Activated B cell treated with CpG ODN at 0.5 μM for 24 hours (primary cell): ENCODE data around the gene ZNF460. TPM values are rescaled to one million over a fixed set of nuclear protein-coding genes. Genes with fewer than 3 reads are reported as not detected.
A peak's percentile ranks its signal among the peaks of the same experiment; 100 is the strongest.

Experiments
- ATAC-seq: fragments of 200-7000 bp; cut with Tn5 transposase; one replicate; pipeline ENCODE4 v1.10.0; 2021; ENCODE audit warnings: low read depth, mild to moderate bottlenecking, moderate library complexity
- CTCF ChIA-PET: fragments of 350-600 bp; sonication (Branson Sonifier 250); formaldehyde crosslinking; loops from one replicate; lab custom pipeline; 2021; ENCODE audit warnings: antibody characterized with exemption; lab: Charles Lee
- POLR2A ChIA-PET: fragments of 350-600 bp; sonication (Branson Sonifier 250); formaldehyde crosslinking; loops from one replicate; lab custom pipeline; 2021; ENCODE audit warnings: antibody characterized with exemption; lab: Charles Lee
- DNase-seq: peaks from one replicate; pipeline ENCODE4 v3.0.0; 2022
- H3K27ac Mint-ChIP-seq: one replicate; pipeline ENCODE4 v1.8.0; 2020; ENCODE audit warnings: mixed read lengths
- H3K27me3 Mint-ChIP-seq: one replicate; pipeline ENCODE4 v1.8.0; 2021; ENCODE audit warnings: mixed read lengths
- H3K36me3 Mint-ChIP-seq: one replicate; pipeline ENCODE4 v1.8.0; 2021; ENCODE audit warnings: low read depth, mixed read lengths
- H3K4me1 Mint-ChIP-seq: one replicate; pipeline ENCODE4 v1.8.0; 2021; ENCODE audit warnings: mixed read lengths
- H3K4me3 Mint-ChIP-seq: one replicate; pipeline ENCODE4 v1.8.0; 2020; ENCODE audit warnings: mild to moderate bottlenecking, mixed read lengths
- H3K9me3 Mint-ChIP-seq: one replicate; pipeline ENCODE4 v1.8.0; 2020; ENCODE audit warnings: mixed read lengths
- CTCF ChIP-seq: fragments of 200-600 bp; IDR thresholded peaks from one replicate; pipeline ENCODE4 v1.8.0; 2022; ENCODE audit warnings: antibody characterized with exemption, mild to moderate bottlenecking
- intact Hi-C: fragments of 100-400 bp; cut with micrococcal nuclease; formaldehyde crosslinking; loops from one replicate; pipeline ENCODE4 v1.15.1; 2024
- total RNA-seq: library from RNA; stranded (reverse); gene quantifications from 2 replicates; pipeline ENCODE4 v1.2.3, GENCODE V29; 2022

The ZNF460 gene
- total RNA-seq, 1 donor from 2014 or later = 161 TPM

DNA sequence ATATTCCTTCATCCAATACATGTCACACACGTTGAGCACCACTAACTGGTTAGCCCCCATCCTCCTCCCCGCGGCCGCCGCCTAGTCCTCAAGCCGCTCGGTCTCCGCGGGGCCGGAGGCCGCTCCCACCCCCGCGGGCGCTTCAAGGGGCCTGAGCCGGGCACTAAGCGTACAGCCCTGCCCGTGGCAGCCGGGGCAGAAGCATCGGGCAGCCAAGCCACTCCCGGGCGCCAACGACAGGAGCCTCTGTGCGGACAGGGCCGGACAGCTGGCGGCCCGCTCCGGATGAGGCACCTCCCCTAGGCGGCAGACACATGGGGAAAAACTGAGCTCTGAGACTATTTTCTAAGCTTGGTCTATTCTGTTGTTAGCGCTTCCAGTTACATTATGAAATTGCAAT is 37.2 kb downstream of the ZNF460 start:
- intact Hi-C loops = no loop called here
- peaks cover 35% of the 10 kb centered on the region for H3K27me3 Mint-ChIP-seq
- ATAC-seq (no peak), DNase-seq (no peak)
- H3K9me3 Mint-ChIP-seq = no peaks in the 10 kb centered on the region
- CTCF ChIA-PET = no interaction called here
- peaks cover 23% of the 10 kb centered on the region for H3K4me1 Mint-ChIP-seq
- POLR2A ChIA-PET = interaction anchor here (0.7 kb wide), 1 partner anchor 11 kb away, joined by 7 read pairs; no protein-coding TSS in a partner anchor
- TF ChIP-seq CTCF = no peak
- H3K36me3 Mint-ChIP-seq = peaks cover 7% of the 10 kb centered on the region
- no peak overlapping the region for H3K4me3 Mint-ChIP-seq
- no peak overlapping the region for H3K27ac Mint-ChIP-seq

DNA sequence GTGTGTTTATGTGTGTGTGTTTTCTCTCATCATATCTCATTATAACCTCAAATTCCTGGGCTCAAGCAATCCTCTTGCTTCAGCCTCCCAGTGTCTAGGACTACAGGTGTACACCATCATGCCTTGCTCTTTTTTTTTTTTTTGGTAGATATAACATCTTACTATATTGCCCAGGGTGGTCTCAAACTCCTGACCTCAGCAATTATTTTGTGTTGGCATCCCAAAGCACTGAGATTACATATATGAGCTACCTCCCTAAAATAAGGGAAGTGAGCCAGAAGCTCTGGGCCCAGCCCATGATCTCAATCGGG is 39.5 kb downstream of the ZNF460 start:
- ATAC-seq = no peak
- H3K36me3 Mint-ChIP-seq = peaks cover 28% of the 10 kb centered on the region
- peak overlapping the region; percentile 95 for H3K4me3 Mint-ChIP-seq
- no peak for TF ChIP-seq CTCF
- peak overlapping the region; percentile 98 for H3K27ac Mint-ChIP-seq
- no peak for DNase-seq
- peaks cover 23% of the 10 kb centered on the region for H3K27me3 Mint-ChIP-seq
- peaks cover 30% of the 10 kb centered on the region for H3K4me1 Mint-ChIP-seq
- intact Hi-C loops = loop anchor here (1.0 kb wide), 6 partner anchors 31 to 115 kb away; partner anchors contain the start of genes TRAPPC2B, ZNF304, ZNF460 and ZNF547
- peaks cover 2% of the 10 kb centered on the region for H3K9me3 Mint-ChIP-seq
- ChIA-PET POLR2A (interaction anchor here (0.6 to 1.9 kb wide), 7 partner anchors 31 to 1794 kb away, joined by 3 to 6 read pairs (median 5); partner anchors contain the start of genes TRAPPC2B, ZNF264, ZNF304 and ZNF547), CTCF (no interaction called here)

DNA sequence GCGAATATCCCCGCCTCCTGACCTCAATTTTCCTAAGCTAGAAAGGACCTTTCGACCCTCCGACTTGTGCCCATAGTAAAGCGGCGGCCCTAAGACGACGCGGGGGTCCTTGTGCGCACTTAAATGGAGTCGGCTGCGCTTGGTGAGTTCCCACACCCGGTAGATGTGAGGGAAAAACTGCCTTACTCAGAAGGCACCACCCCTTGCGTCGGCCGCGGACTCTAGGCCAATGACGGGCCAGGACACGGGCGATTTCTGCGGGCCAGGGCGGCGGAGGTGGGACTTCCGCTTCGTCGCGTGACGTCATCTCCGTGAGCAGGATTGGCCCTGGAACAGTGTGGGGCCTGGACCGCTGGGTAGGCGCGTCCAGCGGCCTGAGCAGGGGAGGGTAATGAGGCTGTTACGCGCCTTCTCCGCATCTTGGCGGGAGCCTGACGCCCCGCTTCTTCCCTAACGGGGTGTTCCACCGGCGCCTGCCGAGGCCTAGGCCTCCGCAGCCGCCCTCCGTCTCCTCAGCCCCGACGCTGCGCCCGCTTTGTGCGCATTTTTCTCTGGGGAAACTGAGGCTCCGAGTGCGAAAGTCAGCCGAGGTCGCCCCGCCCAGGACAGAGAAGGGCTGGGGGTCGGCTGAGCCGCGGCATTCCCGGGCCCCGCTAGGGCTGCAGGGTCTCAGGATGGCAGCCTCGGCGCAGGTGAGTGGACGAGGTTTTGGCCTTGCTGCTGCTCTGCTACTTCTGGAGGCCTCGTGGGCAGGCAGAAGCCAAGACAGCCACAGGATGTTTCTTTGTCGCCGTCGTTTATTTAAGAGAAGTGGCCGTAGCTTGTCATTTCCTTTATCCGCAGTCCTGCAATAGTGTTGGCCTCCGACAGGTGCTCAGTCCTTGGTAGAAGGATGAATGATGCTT is 40.1 kb downstream of the ZNF460 start, which contains the start of gene ZNF543:
Gene ZNF543 (plus strand): TSS at position 293 of the 905 bp plus-strand sequence. CDS start 382 bp downstream, at position 675.
- TF ChIP-seq CTCF = no peak
- intact Hi-C loops = loop anchor here (1.0 kb wide), 6 partner anchors 31 to 115 kb away; partner anchors contain the start of genes TRAPPC2B, ZNF304, ZNF460 and ZNF547
- ATAC-seq (peak; percentile 97), DNase-seq (peak; percentile 90)
- H3K27me3 Mint-ChIP-seq = peaks cover 17% of the 10 kb centered on the region
- CTCF ChIA-PET = no interaction called here
- POLR2A ChIA-PET = interaction anchor here (0.6 to 1.9 kb wide), 8 partner anchors 19 to 1795 kb away, joined by 3 to 6 read pairs (median 5); partner anchors contain the start of genes TRAPPC2B, ZNF264, ZNF304 and ZNF547
- peak within 1 kb of the TSS; percentile 95 for H3K4me3 Mint-ChIP-seq
- H3K9me3 Mint-ChIP-seq = peaks cover 4% of the 10 kb centered on the region
- H3K27ac Mint-ChIP-seq = peak within 1 kb of the TSS; percentile 98
- H3K36me3 Mint-ChIP-seq = peaks cover 34% of the 10 kb centered on the region
- H3K4me1 Mint-ChIP-seq = peaks cover 30% of the 10 kb centered on the region

GRCh38 chr19:57321116-57321515 is 40.8 kb downstream of the ZNF460 start:
- peaks cover 31% of the 10 kb centered on the region for H3K4me1 Mint-ChIP-seq
- ATAC-seq = no peak
- H3K4me3 Mint-ChIP-seq = peak overlapping the region; percentile 95
- intact Hi-C loops = no loop called here
- POLR2A ChIA-PET = interaction anchor here (1.0 to 1.9 kb wide), 4 partner anchors 19 to 81 kb away, joined by 3 to 6 read pairs (median 5); partner anchors contain the start of genes ZNF304 and ZNF805
- H3K9me3 Mint-ChIP-seq = peaks cover 4% of the 10 kb centered on the region
- CTCF ChIA-PET = no interaction called here
- peak overlapping the region; percentile 98 for H3K27ac Mint-ChIP-seq
- H3K27me3 Mint-ChIP-seq = peaks cover 10% of the 10 kb centered on the region
- no peak for DNase-seq
- peaks cover 41% of the 10 kb centered on the region for H3K36me3 Mint-ChIP-seq
- no peak for TF ChIP-seq CTCF

- peaks cover 8% of the 10 kb centered on the region for H3K27me3 Mint-ChIP-seq
- ATAC-seq (no peak), DNase-seq (no peak)
- ChIA-PET CTCF (no interaction called here), POLR2A (interaction anchor here (0.8 to 1.3 kb wide), 3 partner anchors 20 to 81 kb away, joined by 3 to 5 read pairs (median 4); partner anchors contain the start of gene ZNF805)
- H3K36me3 Mint-ChIP-seq = peaks cover 47% of the 10 kb centered on the region
- H3K4me3 Mint-ChIP-seq = peak overlapping the region; percentile 95
- intact Hi-C loops = no loop called here
- peaks cover 4% of the 10 kb centered on the region for H3K9me3 Mint-ChIP-seq
- H3K27ac Mint-ChIP-seq = no peak overlapping the region
- peaks cover 35% of the 10 kb centered on the region for H3K4me1 Mint-ChIP-seq
- TF ChIP-seq CTCF = no peak
Observed at GRCh38 chr19:57321751-57322150, 41.5 kb downstream of the ZNF460 start.
